GM21619 (cell line): Measurements from ENCODE around the gene SRRD.

ENCODE experiments used
- ATAC-seq: cut with Tn5 transposase; IDR thresholded peaks from one replicate; pipeline ENCODE4 v1.9.1; 2021; ENCODE audit not compliant: unreplicated experiment

The SRRD gene

GRCh38 chr22:26481694-26482093, 2.0 kb upstream of the SRRD start:
- ATAC-seq: no peak

GRCh38 chr22:26482161-26482560, 1.5 kb upstream of the SRRD start:
- ATAC-seq: no peak

GRCh38 chr22:26483043-26483438, 636 bp upstream of the SRRD start:
- ATAC-seq: no peak

GRCh38 chr22:26484360-26484706, 656 bp downstream of the SRRD start:
- ATAC-seq: no peak

- ATAC-seq: no peak
Observed at GRCh38 chr22:26485013-26485412, 1.3 kb downstream of the SRRD start.

- no peak for ATAC-seq
Observed at GRCh38 chr22:26485806-26486390, 2.2 kb downstream of the SRRD start.

- ATAC-seq: no peak
Observed at GRCh38 chr22:26486394-26486793, 2.7 kb downstream of the SRRD start.

- ATAC-seq: no peak
Observed at GRCh38 chr22:26487996-26488395, 4.3 kb downstream of the SRRD start.

GRCh38 chr22:26489447-26490036, 5.9 kb downstream of the SRRD start:
- ATAC-seq: no peak

- ATAC-seq: no peak
Observed at GRCh38 chr22:26492220-26492619, 8.5 kb downstream of the SRRD start.

- no peak for ATAC-seq
Observed at GRCh38 chr22:26494506-26494905, 10.8 kb downstream of the SRRD start.

GRCh38 chr22:26496456-26496855, 12.8 kb downstream of the SRRD start:
- no peak for ATAC-seq

- no peak for ATAC-seq
Observed at GRCh38 chr22:26499188-26499703, 15.6 kb downstream of the SRRD start.

- no peak for ATAC-seq
Observed at GRCh38 chr22:26501996-26502395, 18.3 kb downstream of the SRRD start.

- no peak for ATAC-seq
Observed at GRCh38 chr22:26502688-26503561, 19.2 kb downstream of the SRRD start.

GRCh38 chr22:26503758-26504157, 20.1 kb downstream of the SRRD start:
- ATAC-seq: no peak

- no peak for ATAC-seq
Observed at GRCh38 chr22:26508148-26508547, 24.5 kb downstream of the SRRD start.

GRCh38 chr22:26512149-26512793, 28.6 kb downstream of the SRRD start, which contains the start of gene TFIP11:
Gene TFIP11, minus strand, starts transcription at chr22:26512473. Its CDS starts 2,201 bp downstream, at chr22:26510272.
- ATAC-seq: peak; percentile 94

- ATAC-seq: no peak
Observed at GRCh38 chr22:26513838-26514237, 30.2 kb downstream of the SRRD start.

GRCh38 chr22:26514419-26515161, 30.9 kb downstream of the SRRD start:
- no peak for ATAC-seq

GRCh38 chr22:26515931-26516330, 32.3 kb downstream of the SRRD start:
- ATAC-seq: no peak
